Kidney epithelial cell (primary cell): ENCODE results near the gene ZNF609. TPM values are rescaled to one million over a fixed set of nuclear protein-coding genes. Genes with fewer than 3 reads are reported as not detected.

Experiments used
- DNase-seq: peaks from one replicate; pipeline ENCODE4 v3.0.0-alpha.2; 2010; ENCODE audit warnings: low read depth
- H3K27me3 ChIP-seq: 2 replicates; pipeline ENCODE4 v1.6.0; 2011; ENCODE audit warnings: low read length; ENCODE audit not compliant: control insufficient read depth, insufficient read depth
- H3K36me3 ChIP-seq: 2 replicates; pipeline ENCODE4 v1.5.1; 2011; ENCODE audit warnings: low read length; ENCODE audit not compliant: control insufficient read depth, insufficient read depth
- H3K4me3 ChIP-seq: 2 replicates; pipeline ENCODE4 v1.5.1; 2011; ENCODE audit warnings: low read depth, mild to moderate bottlenecking, control low read depth, low read length
- CTCF ChIP-seq: IDR thresholded peaks from 2 replicates; pipeline ENCODE4 v1.5.1; 2011; ENCODE audit warnings: mild to moderate bottlenecking, moderate library complexity, low read length, control low read depth, inconsistent platforms; ENCODE audit not compliant: insufficient read depth, poor library complexity, severe bottlenecking
- total RNA-seq: library from RNA; depleted of rRNA; stranded (reverse); fragments of >200 nt; gene quantifications from 2 replicates; pipeline ENCODE4 v1.2.3, GENCODE V29; 2015

The ZNF609 gene
- total RNA-seq, 1 donor from 2014 or later: 18.4 TPM

DNA sequence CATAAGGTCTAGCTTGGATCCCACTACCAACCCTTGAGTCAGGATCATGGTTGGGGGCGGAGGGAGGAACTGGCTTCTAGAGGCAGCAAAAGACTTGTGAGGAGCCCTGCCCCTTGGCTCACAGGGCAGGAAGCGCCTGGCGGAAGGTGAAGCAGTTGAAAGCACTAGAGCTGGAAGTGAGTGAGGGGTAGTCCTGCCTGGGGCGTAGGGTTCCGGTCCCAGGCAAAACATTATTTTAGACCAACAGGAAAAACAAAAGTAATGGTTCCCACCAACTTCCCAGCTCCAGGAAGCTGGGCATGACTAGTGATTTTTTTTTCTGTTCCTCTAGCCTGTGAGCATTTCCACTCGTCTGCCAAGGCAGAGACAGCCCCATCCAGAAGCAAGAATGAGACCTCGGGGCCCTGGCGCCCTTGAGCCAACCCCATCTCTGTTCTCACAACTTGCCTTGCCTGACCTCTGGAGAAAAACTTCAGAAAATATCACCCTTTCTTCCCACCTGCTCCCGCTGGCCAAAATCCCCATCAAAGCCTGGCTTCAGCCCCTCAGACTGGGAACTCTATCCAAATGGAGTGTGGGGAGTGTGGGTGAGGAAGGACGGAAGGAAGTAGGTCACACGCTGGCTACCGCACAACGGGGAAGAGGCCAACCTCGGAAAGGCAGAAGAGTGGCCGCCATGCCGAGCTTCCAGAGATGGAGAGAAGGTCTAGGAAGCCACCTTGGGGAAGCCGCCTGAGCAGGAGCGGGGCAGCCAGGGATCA lies 257.5 kb downstream of the ZNF609 start:
- H3K27me3 ChIP-seq: no peaks in the 10 kb centered on the region
- no peak overlapping the region for H3K4me3 ChIP-seq
- DNase-seq: no peak
- H3K36me3 ChIP-seq: no peaks in the 10 kb centered on the region
- no peak for TF ChIP-seq CTCF

DNA sequence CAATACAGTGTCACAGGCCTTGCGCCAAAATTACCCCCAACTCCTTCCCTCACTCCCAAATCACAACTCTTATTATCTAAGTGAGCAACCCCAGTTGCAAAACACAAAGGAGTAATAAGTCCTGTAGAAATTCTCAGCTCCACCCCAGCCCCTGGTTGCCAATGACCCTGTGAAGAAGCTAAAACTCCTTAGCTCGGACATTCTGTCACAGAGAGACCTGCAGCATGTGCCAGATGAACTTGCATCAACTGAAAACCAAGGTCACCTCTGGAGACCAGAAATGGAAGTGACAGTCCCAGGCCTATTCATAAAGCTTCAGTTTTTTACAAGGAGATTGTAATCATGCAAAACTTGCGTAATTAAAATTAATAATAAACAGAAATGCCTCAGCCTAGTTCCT lies 259.8 kb downstream of the ZNF609 start:
- DNase-seq: no peak
- no peaks in the 10 kb centered on the region for H3K36me3 ChIP-seq
- H3K4me3 ChIP-seq: no peak overlapping the region
- TF ChIP-seq CTCF: no peak
- H3K27me3 ChIP-seq: no peaks in the 10 kb centered on the region

DNA sequence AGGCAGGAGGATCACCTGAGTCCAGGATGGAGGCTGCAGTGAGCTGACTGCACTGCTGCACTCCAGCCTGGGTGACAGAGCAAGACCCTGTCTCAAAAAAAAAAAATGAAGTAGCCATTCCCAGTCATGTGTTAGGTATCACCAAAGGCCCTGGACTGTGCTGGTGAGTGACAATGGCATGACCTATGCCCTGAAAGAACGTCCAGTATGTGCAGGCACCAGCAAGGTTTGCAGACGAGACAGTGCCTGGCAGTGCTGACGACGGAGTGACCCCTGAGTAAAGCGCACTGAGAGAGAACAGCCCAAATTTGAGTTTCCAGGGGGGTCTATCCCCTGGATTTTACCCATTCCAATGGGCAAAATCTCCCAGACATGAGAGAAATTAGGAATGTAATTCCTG lies 269.8 kb downstream of the ZNF609 start:
- Histone ChIP-seq H3K36me3 (no peaks in the 10 kb centered on the region), H3K27me3 (peaks cover 2% of the 10 kb centered on the region), H3K4me3 (no peak overlapping the region)
- TF ChIP-seq CTCF: no peak
- DNase-seq: no peak

GRCh38 chr15:64731012-64731804 lies 270.8 kb downstream of the ZNF609 start:
- DNase-seq: peak; percentile 38
- peak; percentile 92 for TF ChIP-seq CTCF
- no peak overlapping the region for H3K4me3 ChIP-seq
- H3K36me3 ChIP-seq: no peaks in the 10 kb centered on the region
- H3K27me3 ChIP-seq: peaks cover 2% of the 10 kb centered on the region

GRCh38 chr15:64731805-64732151 lies 271.4 kb downstream of the ZNF609 start:
- TF ChIP-seq CTCF: no peak
- H3K27me3 ChIP-seq: peaks cover 2% of the 10 kb centered on the region
- no peak for DNase-seq
- H3K36me3 ChIP-seq: no peaks in the 10 kb centered on the region
- H3K4me3 ChIP-seq: no peak overlapping the region
